K562 (cell line): Measurements from ENCODE around the gene DDR2. TPM values are rescaled to one million over a fixed set of nuclear protein-coding genes. Genes with fewer than 3 reads are reported as not detected.

Experiments
- ATAC-seq: fragments of 200-7000 bp; cut with Tn5 transposase; 3 replicates; pipeline ENCODE4 v1.9.1; 2020; ENCODE audit warnings: moderate library complexity
- BruUV-seq: library from RNA; stranded (reverse); fragments of 400-500 nt; replicated peaks from 2 replicates; lab custom pipeline; 2021; lab: Mats Ljungman, UMichigan
- CTCF ChIA-PET: fragments of 300-600 bp; formaldehyde crosslinking; extraction: SDS; loops from one replicate; lab custom pipeline; 2021; ENCODE audit warnings: low intra/inter-chr PET ratio; lab: Yijun Ruan, JAX
- POLR2A ChIA-PET: fragments of 300-600, 350-650 bp; sonication (Branson Sonifier 250); formaldehyde crosslinking; extraction: SDS; loops from one replicate; lab custom pipeline; 2021; ENCODE audit warnings: antibody characterized with exemption, inconsistent platforms; lab: Yijun Ruan, JAX
- DNase-seq, 4 experiments: peaks; one replicate each; pipeline versions ENCODE4 v3.0.0 to v3.0.0-alpha.2; 2011 to 2018; ENCODE audit warnings: low spot score in 3 of 4, mixed read lengths in 3 of 4; ENCODE audit errors: extremely low read depth in 1 of 4
- FAIRE-seq: peaks from 2 replicates; lab custom pipeline; 2011; peaks lifted over from hg19 to GRCh38; lab: Jason Lieb, UNC
- H2AFZ ChIP-seq: 2 replicates; pipeline ENCODE4 v1.6.0; 2011; ENCODE audit warnings: low read depth, low read length, control low read depth, inconsistent platforms
- H3K27ac ChIP-seq: fragments of 200-600 bp; 3 replicates; pipeline ENCODE4 v1.8.0; 2011; ENCODE audit warnings: low read depth, mild to moderate bottlenecking, control low read depth, inconsistent platforms, low read length, moderate library complexity, mixed read lengths; ENCODE audit errors: extremely low read depth
- H3K27me3 ChIP-seq, 2 experiments: fragments of 300-600 bp in 1 of 2; 2 replicates in 1 of 2; 3 replicates in 1 of 2; pipeline versions ENCODE4 v1.6.0 to v1.8.0; 2011; ENCODE audit warnings: inconsistent platforms in 2 of 2, low read length in 2 of 2, mild to moderate bottlenecking in 1 of 2, mixed read lengths in 1 of 2, moderate library complexity in 1 of 2; ENCODE audit not compliant: control insufficient read depth in 2 of 2, insufficient read depth in 2 of 2
- H3K36me3 ChIP-seq: fragments of 300-600 bp; 3 replicates; pipeline ENCODE4 v1.8.0; 2011; ENCODE audit warnings: mild to moderate bottlenecking, low read length, inconsistent platforms; ENCODE audit not compliant: control insufficient read depth, insufficient read depth
- H3K4me1 ChIP-seq, 2 experiments: fragments of 200-600 bp in 1 of 2; replicated peaks in 1 of 2; 2 replicates in 1 of 2; 3 replicates in 1 of 2; pipeline versions ENCODE4 v1.5.1 to v1.8.0; 2011; ENCODE audit warnings: inconsistent platforms in 2 of 2, low read length in 2 of 2, mild to moderate bottlenecking in 1 of 2, mixed read lengths in 1 of 2, moderate library complexity in 1 of 2; ENCODE audit not compliant: control insufficient read depth in 2 of 2, insufficient read depth in 2 of 2
- H3K4me2 ChIP-seq: 2 replicates; pipeline ENCODE4 v1.6.1; 2011; ENCODE audit warnings: low read length, control low read depth, inconsistent platforms, mixed read lengths; ENCODE audit not compliant: insufficient read depth
- H3K4me3 ChIP-seq: fragments of 200-600 bp; sonication (generic), shearing (Covaris generic); 2 replicates; pipeline ENCODE4 v1.5.1; 2016; ENCODE audit warnings: control low read depth, inconsistent platforms
- H3K79me2 ChIP-seq: fragments of 200-600 bp; 3 replicates; pipeline ENCODE4 v1.8.0; 2011; ENCODE audit warnings: low read length, inconsistent platforms; ENCODE audit not compliant: control insufficient read depth, insufficient read depth
- H3K9ac ChIP-seq, 2 experiments: 2 replicates each; pipeline versions ENCODE4 v1.6.0 to v1.6.1; 2011; ENCODE audit warnings: low read depth in 2 of 2, low read length in 2 of 2, control low read depth in 1 of 2, inconsistent platforms in 1 of 2, mild to moderate bottlenecking in 1 of 2, mixed read lengths in 1 of 2; ENCODE audit not compliant: insufficient read depth in 1 of 2
- H3K9me1 ChIP-seq: one replicate; pipeline ENCODE4 v1.6.0; 2011; ENCODE audit warnings: inconsistent platforms, mild to moderate bottlenecking, low read length, moderate library complexity; ENCODE audit not compliant: control insufficient read depth, insufficient read depth
- H3K9me3 ChIP-seq: replicated peaks from 2 replicates; pipeline ENCODE4 v1.5.1; 2011; ENCODE audit warnings: low read depth, low read length, inconsistent platforms; ENCODE audit not compliant: control insufficient read depth, insufficient read depth
- H4K20me1 ChIP-seq: replicated peaks from 2 replicates; pipeline ENCODE4 v1.6.1; 2011; ENCODE audit warnings: low read length, inconsistent platforms, mixed read lengths; ENCODE audit not compliant: control insufficient read depth, insufficient read depth
- FOSL1 ChIP-seq: fragments of 200-800 bp; sonication (Bioruptor generic); conservative IDR thresholded peaks from 2 replicates; pipeline ENCODE4 v1.6.1; 2016; ENCODE audit warnings: missing genetic modification characterization, missing compliant biosample characterization
- HEY1 ChIP-seq: fragments of 250-450 bp; sonication (Bioruptor Pico); IDR thresholded peaks from 2 replicates; pipeline ENCODE4 v1.5.0; 2020; ENCODE audit warnings: mild to moderate bottlenecking, moderate library complexity, borderline replicate concordance
- MECOM ChIP-seq: fragments of 250-450 bp; sonication (Bioruptor Pico); IDR thresholded peaks from 2 replicates; pipeline ENCODE4 v1.8.0; 2022; ENCODE audit warnings: inconsistent platforms
- POU5F1 ChIP-seq: fragments of 150-350 bp; IDR thresholded peaks from 2 replicates; pipeline ENCODE4 v1.6.1; 2014; ENCODE audit warnings: borderline replicate concordance, low read length, low read depth, mild to moderate bottlenecking; ENCODE audit not compliant: partially characterized antibody
- RBM22 ChIP-seq: fragments of 200-400 bp; formaldehyde crosslinking; IDR thresholded peaks from 2 replicates; pipeline ENCODE4 v1.6.1; 2018; ENCODE audit warnings: low read length, low read depth; ENCODE audit not compliant: poor library complexity, severe bottlenecking
- TAF1 ChIP-seq: IDR thresholded peaks from 2 replicates; pipeline ENCODE4 v1.6.1; 2011; ENCODE audit warnings: mild to moderate bottlenecking, low read length, moderate library complexity; ENCODE audit not compliant: insufficient read depth, control insufficient read depth, severe bottlenecking; ENCODE audit errors: extremely low read depth
- ZNF232 ChIP-seq: sonication (generic); formaldehyde crosslinking; IDR thresholded peaks from 2 replicates; pipeline ENCODE4 v1.8.0; 2022; ENCODE audit warnings: mild to moderate bottlenecking, missing genetic modification reagents
- WGBS: fragments of 100-300 bp; shearing (Covaris generic); methylation state at CpG from one replicate; pipeline ENCODE4 v1.1.6; 2016; ENCODE audit warnings: low coverage, mixed read lengths; ENCODE audit not compliant: insufficient coverage; ENCODE audit errors: missing lambda C conversion rate; 5-methylcytosine and 5-hydroxymethylcytosine counted together
- in situ Hi-C: fragments of 300-500 bp; cut with MboI; formaldehyde crosslinking; loops from 4 replicates; pipeline ENCODE4 v1.15.0; 2018; ENCODE audit warnings: inconsistent platforms, mixed read lengths
- intact Hi-C: fragments of 100-400 bp; cut with micrococcal nuclease; formaldehyde crosslinking; loops from 2 replicates; pipeline ENCODE4 v1.14.2; 2022
- polyA plus RNA-seq, 8 experiments: library from polyadenylated mRNA; depleted of rRNA in 4 of 8; stranded (reverse) in 5 of 8; unstranded in 3 of 8; fragments of >200 nt; fragmentation: Nextera tagmentation in 2 of 8; fragmentation: Illumina TruSeq in 1 of 8; extraction: Ambion mirVana in 2 of 8; extraction: Trizol in 1 of 8; gene quantifications; 2 replicates each; pipeline versions ENCODE4 v1.2.1 to v1.2.3, GENCODE V29; 2011 to 2014; ENCODE audit warnings: inconsistent platforms in 1 of 8, missing spikeins in 1 of 8
- total RNA-seq, 7 experiments: library from RNA; depleted of rRNA in 6 of 7; stranded (reverse); fragments of >200 nt in 6 of 7; fragmentation: Illumina TruSeq in 2 of 7; extraction: Trizol in 2 of 7; gene quantifications; 2 replicates each; pipeline versions ENCODE4 v1.2.1 to v1.2.3, GENCODE V29; 2011 to 2021; ENCODE audit warnings: low replicate concordance in 1 of 7
- TF ChIP-seq, protein P1 (sequence below): fragments of 450-650 bp; IDR thresholded peaks from 2 replicates; pipeline ENCODE4 v1.6.1; 2016; ENCODE audit warnings: missing biosample characterization, missing genetic modification characterization

The DDR2 gene
- total and polyA plus RNA-seq, 9 of the 15 experiments (the other 6 are each of a cell fraction or from before 2014, with no cell fraction given): 0.36 to 2.0 (median 1.1) TPM

DNA sequence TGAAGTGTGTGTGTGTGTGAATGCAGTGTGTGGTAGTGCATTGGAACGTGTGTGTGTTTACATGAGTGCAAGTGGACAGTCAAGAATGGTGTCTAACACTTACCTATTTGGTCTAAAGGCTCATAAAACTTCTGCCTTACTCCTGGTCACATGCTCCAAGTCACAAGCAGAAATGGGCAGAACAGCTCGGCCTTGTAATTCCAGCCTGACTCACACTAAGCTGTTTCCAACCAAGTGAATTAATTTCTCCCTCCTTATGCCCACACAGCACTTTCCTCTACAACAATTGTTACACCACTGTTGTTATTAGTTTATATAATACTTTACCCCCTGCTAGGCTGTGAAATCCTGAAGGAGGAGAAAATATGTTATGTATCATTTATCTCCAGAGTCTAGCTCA is 43.8 kb downstream of the DDR2 start:
- intact Hi-C loops: no loop called here

More for the DNA sequence above, 43.8 kb downstream of the DDR2 start:
- no peak for DNase-seq
- Histone ChIP-seq H3K9me3 (no peaks in the 10 kb centered on the region), H3K27me3 (no peaks in the 10 kb centered on the region; a peak in 1 of 5 replicates), H2AFZ (no peak overlapping the region), H3K27ac (no peak overlapping the region), H3K9ac (no peak overlapping the region), H3K9me1 (no peaks in the 10 kb centered on the region), H3K4me1 (peaks cover 0 to 5% of the 10 kb centered on the region in 2 experiments; a peak in 3 of 5 replicates), H3K79me2 (no peaks in the 10 kb centered on the region), H4K20me1 (no peaks in the 10 kb centered on the region), H3K36me3 (no peaks in the 10 kb centered on the region), H3K4me3 (no peak overlapping the region), H3K4me2 (no peak overlapping the region)
- no TSS peak for BruUV-seq
- FAIRE-seq: peak; percentile 57
- TF ChIP-seq ZNF232 (no peak), HEY1 (CRISPR knock-in tag) (no peak), TAF1 (no peak), MECOM (CRISPR knock-in tag) (no peak), RBM22 (no peak), POU5F1 (no peak), FOSL1 (tag) (peak; percentile 22; the same call in 1 of the 2 replicates)
- TF ChIP-seq, protein P1, sequence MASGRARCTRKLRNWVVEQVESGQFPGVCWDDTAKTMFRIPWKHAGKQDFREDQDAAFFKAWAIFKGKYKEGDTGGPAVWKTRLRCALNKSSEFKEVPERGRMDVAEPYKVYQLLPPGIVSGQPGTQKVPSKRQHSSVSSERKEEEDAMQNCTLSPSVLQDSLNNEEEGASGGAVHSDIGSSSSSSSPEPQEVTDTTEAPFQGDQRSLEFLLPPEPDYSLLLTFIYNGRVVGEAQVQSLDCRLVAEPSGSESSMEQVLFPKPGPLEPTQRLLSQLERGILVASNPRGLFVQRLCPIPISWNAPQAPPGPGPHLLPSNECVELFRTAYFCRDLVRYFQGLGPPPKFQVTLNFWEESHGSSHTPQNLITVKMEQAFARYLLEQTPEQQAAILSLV (tag): no peak
- ChIA-PET CTCF (no interaction called here), POLR2A (interaction anchor here (1.4 kb wide), 1 partner anchor 9 kb away, joined by 3 read pairs; no protein-coding TSS in a partner anchor)
- WGBS: 4% methylated on average over 2 of the region's 2 CpGs
- in situ Hi-C loops: no loop called here
- ATAC-seq: no peak; the same call in 2 of the 3 replicates
